Gastrocnemius medialis (tissue), 4 donors: Measurements from ENCODE around the gene NHSL1. TPM values are rescaled to one million over a fixed set of nuclear protein-coding genes. Genes with fewer than 3 reads are reported as not detected.

Experiments used
- ATAC-seq, 2 donors: fragments of 150-250 bp; one replicate each; pipeline ENCODE4 v1.9.1; 2016
- DNase-seq, 2 donors: peaks; one replicate each; pipeline ENCODE4 v3.0.0-alpha.2; 2019
- H3K27ac ChIP-seq, 4 donors: fragments of 200-600 bp; sonication (generic); 1 replicate in 1 of 4; 2 replicates in 3 of 4; pipeline ENCODE4 v1.5.1; 2016 to 2018; ENCODE audit warnings: mild to moderate bottlenecking in 2 of 4, moderate library complexity in 1 of 4
- H3K27me3 ChIP-seq, 3 donors: fragments of 200-600 bp; sonication (generic) in 2 of 3; 1 replicate in 1 of 3; 2 replicates in 2 of 3; pipeline versions ENCODE4 v1.5.1 to v1.6.0; 2016 to 2019; ENCODE audit warnings: mild to moderate bottlenecking in 1 of 3, moderate library complexity in 1 of 3
- H3K36me3 ChIP-seq, 2 donors: fragments of 200-600 bp; sonication (generic) in 1 of 2; one replicate each; pipeline ENCODE4 v1.5.1; 2017 to 2018
- H3K4me1 ChIP-seq, 2 donors: fragments of 200-600 bp; sonication (generic) in 1 of 2; one replicate each; pipeline ENCODE4 v1.5.1; 2016 to 2017; ENCODE audit warnings: mild to moderate bottlenecking in 2 of 2
- H3K4me3 ChIP-seq, 4 donors: fragments of 200-600 bp; sonication (generic) in 3 of 4; 1 replicate in 1 of 4; 2 replicates in 3 of 4; pipeline ENCODE4 v1.5.1; 2016 to 2019; ENCODE audit warnings: mild to moderate bottlenecking in 2 of 4
- H3K9me3 ChIP-seq, 3 donors: fragments of 200-600 bp; sonication (generic) in 2 of 3; 1 replicate in 1 of 3; 2 replicates in 2 of 3; pipeline ENCODE4 v1.5.1; 2016 to 2019
- CTCF ChIP-seq, 5 experiments: fragments of 450-650 bp in 3 of 5; fragments of 200-600 bp in 2 of 5; sonication (generic) in 2 of 5; IDR thresholded peaks in 4 of 5; conservative IDR thresholded peaks in 1 of 5; 1 replicate in 4 of 5; 2 replicates in 1 of 5; pipeline ENCODE4 v1.5.1; 2016 to 2019; ENCODE audit warnings: antibody characterized with exemption in 5 of 5, mild to moderate bottlenecking in 3 of 5, moderate library complexity in 3 of 5
- POLR2A ChIP-seq, 2 donors: fragments of 450-650 bp; IDR thresholded peaks; one replicate each; pipeline ENCODE4 v1.6.1; 2017; ENCODE audit warnings: antibody characterized with exemption in 2 of 2, mild to moderate bottlenecking in 2 of 2, moderate library complexity in 2 of 2
- in situ Hi-C, 4 donors: fragments of 200-750 bp; cut with MboI; loops; one replicate each; pipeline versions ENCODE4 v1.15.0 to v1.8.0; 2017; ENCODE audit warnings: low sequenced_read_pairs in 4 of 4
- intact Hi-C: fragments of 100-400 bp; cut with DNase I; formaldehyde crosslinking; loops from one replicate; pipeline ENCODE4 v1.15.1; 2023; ENCODE audit warnings: low total_unique reads
- total RNA-seq, 4 donors: library from RNA; depleted of rRNA; stranded (reverse); fragments of >200 nt; gene quantifications; one replicate each; pipeline versions ENCODE4 v1.1.0 to v1.2.3, GENCODE V29; 2016

The NHSL1 gene
- total RNA-seq, 4 donors from 2014 or later = 0.31 to 2.0 (median 1.1) TPM

GRCh38 chr6:138486249-138487101, 12.8 kb downstream of the NHSL1 start:
- no peaks in the 10 kb centered on the region for H3K4me1 ChIP-seq
- no peak for DNase-seq
- intact Hi-C loops = no loop called here
- no peak overlapping the region for H3K4me3 ChIP-seq
- no peak for ATAC-seq
- no peak overlapping the region for H3K27ac ChIP-seq
- in situ Hi-C loops = no loop called here
- TF ChIP-seq CTCF (IDR thresholded peaks at IDR 0.05 in 4 of 5, conservative IDR thresholded peaks at IDR 0.05 in 1 of 5) = no peak
- TF ChIP-seq POLR2A (IDR thresholded peaks at IDR 0.05) = no peak
- no peaks in the 10 kb centered on the region for H3K36me3 ChIP-seq
- no peaks in the 10 kb centered on the region for H3K9me3 ChIP-seq
- no peaks in the 10 kb centered on the region for H3K27me3 ChIP-seq

- no peak overlapping the region for H3K27ac ChIP-seq
- H3K9me3 ChIP-seq = no peaks in the 10 kb centered on the region
- intact Hi-C loops (no loop called here), in situ Hi-C loops (no loop called here)
- H3K36me3 ChIP-seq = no peaks in the 10 kb centered on the region
- no peaks in the 10 kb centered on the region for H3K27me3 ChIP-seq
- H3K4me1 ChIP-seq = no peaks in the 10 kb centered on the region
- TF ChIP-seq CTCF (IDR thresholded peaks at IDR 0.05 in 4 of 5, conservative IDR thresholded peaks at IDR 0.05 in 1 of 5) (no peak), POLR2A (IDR thresholded peaks at IDR 0.05) (no peak)
- DNase-seq = no peak
- H3K4me3 ChIP-seq = no peak overlapping the region
- no peak for ATAC-seq
Observed at GRCh38 chr6:138485586-138486248, 13.6 kb downstream of the NHSL1 start.

- ATAC-seq = no peak
- in situ Hi-C loops = no loop called here
- Histone ChIP-seq H3K27me3 (no peaks in the 10 kb centered on the region), H3K36me3 (no peaks in the 10 kb centered on the region), H3K4me1 (no peaks in the 10 kb centered on the region), H3K9me3 (no peaks in the 10 kb centered on the region), H3K27ac (no peak overlapping the region), H3K4me3 (peak overlapping the region in 1 of 4 donors; percentile 18)
- no peak for DNase-seq
- intact Hi-C loops = no loop called here
- TF ChIP-seq CTCF (IDR thresholded peaks at IDR 0.05 in 4 of 5, conservative IDR thresholded peaks at IDR 0.05 in 1 of 5) (no peak), POLR2A (IDR thresholded peaks at IDR 0.05) (no peak)
Observed at GRCh38 chr6:138485005-138485545, 14.2 kb downstream of the NHSL1 start.

GRCh38 chr6:138484018-138484731, 15.1 kb downstream of the NHSL1 start:
- Histone ChIP-seq H3K4me1 (no peaks in the 10 kb centered on the region), H3K4me3 (no peak overlapping the region), H3K9me3 (no peaks in the 10 kb centered on the region), H3K36me3 (no peaks in the 10 kb centered on the region), H3K27ac (no peak overlapping the region), H3K27me3 (no peaks in the 10 kb centered on the region)
- ATAC-seq = no peak
- TF ChIP-seq CTCF (IDR thresholded peaks at IDR 0.05 in 4 of 5, conservative IDR thresholded peaks at IDR 0.05 in 1 of 5) (no peak), POLR2A (IDR thresholded peaks at IDR 0.05) (no peak)
- no peak for DNase-seq
- intact Hi-C loops (no loop called here), in situ Hi-C loops (no loop called here)
